GM12865 (cell line): ENCODE results near the gene CDK5.

ENCODE experiments used
- DNase-seq: peaks from one replicate; pipeline ENCODE4 v3.0.0; 2010; ENCODE audit warnings: low read depth
- H3K4me3 ChIP-seq: 2 replicates; pipeline ENCODE4 v1.5.1; 2011; ENCODE audit warnings: mild to moderate bottlenecking, low read depth, low read length, control low read depth
- CTCF ChIP-seq: IDR thresholded peaks from 2 replicates; pipeline ENCODE4 v1.5.1; 2011; ENCODE audit warnings: low read length, control low read depth, low read depth, inconsistent platforms; ENCODE audit not compliant: insufficient read depth; ENCODE audit errors: missing control alignments

CDK5 gene

GRCh38 chr7:151071032-151071866, 13.6 kb upstream of the CDK5 start:
- no peak for TF ChIP-seq CTCF
- DNase-seq: no peak
- no peak overlapping the region for H3K4me3 ChIP-seq

- no peak for TF ChIP-seq CTCF
- no peak for DNase-seq
These were observed 12.9 kb upstream of the CDK5 start for GRCh38 chr7:151070574-151070960.

GRCh38 chr7:151069841-151070573, 12.3 kb upstream of the CDK5 start:
- no peak for TF ChIP-seq CTCF
- H3K4me3 ChIP-seq: no peak overlapping the region
- DNase-seq: no peak

More at GRCh38 chr7:151070574-151070960, 12.9 kb upstream of the CDK5 start:
- H3K4me3 ChIP-seq: no peak overlapping the region

GRCh38 chr7:151068069-151068773, 10.5 kb upstream of the CDK5 start:
- no peak for TF ChIP-seq CTCF
- no peak overlapping the region for H3K4me3 ChIP-seq
- DNase-seq: no peak

- no peak for DNase-seq
These were observed 8.7 kb upstream of the CDK5 start for GRCh38 chr7:151066273-151066974.

More at GRCh38 chr7:151066273-151066974, 8.7 kb upstream of the CDK5 start:
- TF ChIP-seq CTCF: no peak
- H3K4me3 ChIP-seq: no peak overlapping the region
